A549 (cell line): ENCODE measurements around the gene TNIK. TPM values are rescaled to one million over a fixed set of nuclear protein-coding genes. Genes with fewer than 3 reads are reported as not detected.

Experiments
- ATAC-seq, 2 experiments: fragments of 200-7000 bp in 1 of 2; fragments of >200 bp in 1 of 2; cut with Nextera tagmentation in 1 of 2; cut with Tn5 transposase in 1 of 2; 3 replicates each; pipeline versions ENCODE4 v1.8.0 to v1.9.1; 2018 to 2020; ENCODE audit warnings: mild to moderate bottlenecking in 1 of 2, moderate library complexity in 1 of 2
- CTCF ChIA-PET: fragments of 300-600 bp; sonication (Branson Sonifier 250); formaldehyde crosslinking; extraction: SDS; loops from one replicate; lab custom pipeline; 2021; ENCODE audit warnings: antibody characterized with exemption, inconsistent platforms; lab: Yijun Ruan, JAX
- POLR2A ChIA-PET: fragments of 350-600 bp; formaldehyde crosslinking; extraction: SDS; loops from one replicate; lab custom pipeline; 2021; ENCODE audit warnings: antibody characterized with exemption, inconsistent platforms; lab: Yijun Ruan, JAX
- DNase-seq, 2 experiments: peaks; one replicate each; pipeline versions ENCODE4 v3.0.0 to v3.0.0-alpha.2; 2011 to 2016; ENCODE audit warnings: low read depth in 1 of 2, low spot score in 1 of 2
- FAIRE-seq: peaks from 2 replicates; lab custom pipeline; 2011; peaks lifted over from hg19 to GRCh38; lab: Jason Lieb, UNC
- H3K27ac ChIP-seq, 2 experiments: fragments of >200 bp; sonication (Bioruptor Twin); formaldehyde crosslinking; 3 replicates each; pipeline ENCODE4 v1.5.1; 2016 to 2017
- H3K4me1 ChIP-seq: fragments of >200 bp; sonication (Bioruptor Twin); formaldehyde crosslinking; 3 replicates; pipeline ENCODE4 v1.6.1; 2016
- H3K4me2 ChIP-seq: fragments of >200 bp; sonication (Bioruptor Twin); formaldehyde crosslinking; 3 replicates; pipeline ENCODE4 v1.6.1; 2016
- H3K4me3 ChIP-seq: fragments of >200 bp; sonication (Bioruptor Twin); formaldehyde crosslinking; 3 replicates; pipeline ENCODE4 v1.5.1; 2016
- H3K9me3 ChIP-seq: fragments of >200 bp; sonication (Bioruptor Twin); formaldehyde crosslinking; 3 replicates; pipeline ENCODE4 v1.6.1; 2016
- CBX2 ChIP-seq: fragments of 200-600 bp; sonication (generic); IDR thresholded peaks from 2 replicates; pipeline ENCODE4 v1.6.1; 2016; ENCODE audit warnings: low read depth, mild to moderate bottlenecking, borderline replicate concordance
- CBX8 ChIP-seq: fragments of 200-600 bp; sonication (generic); IDR thresholded peaks from 2 replicates; pipeline ENCODE4 v1.6.1; 2016
- CEBPB ChIP-seq, 2 experiments: fragments of >200 bp in 1 of 2; sonication (Bioruptor Twin) in 1 of 2; formaldehyde crosslinking in 1 of 2; IDR thresholded peaks; 2 replicates each; pipeline ENCODE4 v1.6.1; 2012 to 2016
- CHD4 ChIP-seq: fragments of 200-600 bp; sonication (generic); IDR thresholded peaks from 2 replicates; pipeline ENCODE4 v1.6.1; 2016; ENCODE audit warnings: antibody characterized with exemption, mild to moderate bottlenecking, borderline replicate concordance
- CTCF ChIP-seq: fragments of >200 bp; sonication (Bioruptor Twin); formaldehyde crosslinking; IDR thresholded peaks from 3 replicates; pipeline ENCODE4 v1.5.1; 2016
- EHF ChIP-seq: fragments of 250-450 bp; sonication (Bioruptor Pico); IDR thresholded peaks from 2 replicates; pipeline ENCODE4 v1.5.0; 2020; ENCODE audit warnings: mild to moderate bottlenecking
- ELK1 ChIP-seq: fragments of 150-350 bp; IDR thresholded peaks from 2 replicates; pipeline ENCODE4 v1.6.1; 2014; ENCODE audit warnings: low read depth, mild to moderate bottlenecking, low read length
- FOXS1 ChIP-seq: fragments of 250-450 bp; sonication (Bioruptor Pico); IDR thresholded peaks from 2 replicates; pipeline ENCODE4 v1.5.0; 2020; ENCODE audit warnings: mild to moderate bottlenecking, moderate library complexity
- GATA3 ChIP-seq: IDR thresholded peaks from 2 replicates; pipeline ENCODE4 v1.6.1; 2012; ENCODE audit warnings: borderline replicate concordance
- HOXA7 ChIP-seq: fragments of 250-450 bp; sonication (Bioruptor Pico); IDR thresholded peaks from 2 replicates; pipeline ENCODE4 v1.5.0; 2020; ENCODE audit warnings: mild to moderate bottlenecking, moderate library complexity
- JUN ChIP-seq, 2 experiments: fragments of >200 bp; sonication (Bioruptor Twin); formaldehyde crosslinking; IDR thresholded peaks; 2 replicates in 1 of 2; 3 replicates in 1 of 2; pipeline ENCODE4 v1.6.1; 2016 to 2017
- KDM5A ChIP-seq: fragments of 200-600 bp; sonication (generic); IDR thresholded peaks from 2 replicates; pipeline ENCODE4 v1.6.1; 2016; ENCODE audit warnings: antibody characterized with exemption, mild to moderate bottlenecking
- NFE2L2 ChIP-seq: fragments of 150-350 bp; conservative IDR thresholded peaks from 2 replicates; pipeline ENCODE4 v1.6.1; 2014; ENCODE audit warnings: low read length
- RAD21 ChIP-seq, 2 experiments: fragments of >200 bp in 1 of 2; sonication (Bioruptor Twin) in 1 of 2; formaldehyde crosslinking in 1 of 2; IDR thresholded peaks in 1 of 2; conservative IDR thresholded peaks in 1 of 2; 2 replicates in 1 of 2; 3 replicates in 1 of 2; pipeline ENCODE4 v1.6.1; 2012 to 2018; ENCODE audit warnings: inconsistent platforms in 1 of 2
- RCOR1 ChIP-seq: fragments of 150-350 bp; IDR thresholded peaks from 2 replicates; pipeline ENCODE4 v1.6.1; 2014; ENCODE audit warnings: antibody characterized with exemption, low read length, low read depth
- REST ChIP-seq: fragments of 200-600 bp; sonication (generic); IDR thresholded peaks from 2 replicates; pipeline ENCODE4 v1.6.1; 2016; ENCODE audit warnings: antibody characterized with exemption, mild to moderate bottlenecking, moderate library complexity
- TP53 ChIP-seq: fragments of 250-450 bp; sonication (Bioruptor Pico); IDR thresholded peaks from 2 replicates; pipeline ENCODE4 v1.5.0; 2021; ENCODE audit warnings: mild to moderate bottlenecking, moderate library complexity
- USF2 ChIP-seq: fragments of 450-650 bp; IDR thresholded peaks from 2 replicates; pipeline ENCODE4 v1.6.1; 2014; ENCODE audit warnings: antibody characterized with exemption
- ZFP36 ChIP-seq: fragments of 450-650 bp; IDR thresholded peaks from 2 replicates; pipeline ENCODE4 v1.6.1; 2014; ENCODE audit warnings: borderline replicate concordance; ENCODE audit not compliant: partially characterized antibody
- WGBS: methylation state at CpG from one replicate; pipeline ENCODE4 v1.1.6; 2017; ENCODE audit errors: missing lambda C conversion rate; 5-methylcytosine and 5-hydroxymethylcytosine counted together
- polyA plus RNA-seq, 4 experiments: library from polyadenylated mRNA; depleted of rRNA in 3 of 4; stranded (reverse); fragments of >200 nt; fragmentation: RNase III in 1 of 4; extraction: RNeasy Plus Mini Kit Qiagen cat#74134 plus additional on column Dnase treatment in 1 of 4; gene quantifications; 2 replicates in 3 of 4; 3 replicates in 1 of 4; pipeline ENCODE4 v1.2.3, GENCODE V29; 2011 to 2017

The TNIK gene
- polyA plus RNA-seq, 2 of the 4 experiments (the other 2 are of a cell fraction) = 1.6 to 1.8 TPM

GRCh38 chr3:171347301-171348039 is 112.7 kb downstream of the TNIK start (continued):
- TF ChIP-seq ELK1 = no peak
- TF ChIP-seq CHD4 = no peak
- no peak for TF ChIP-seq FOXS1
- TF ChIP-seq KDM5A = no peak
- no peak for TF ChIP-seq HOXA7 (CRISPR knock-in tag)
- no peak for TF ChIP-seq CBX8

GRCh38 chr3:171346582-171347300 is 113.5 kb downstream of the TNIK start:
- Histone ChIP-seq H3K27ac (no peak overlapping the region), H3K9me3 (no peaks in the 10 kb centered on the region)
- FAIRE-seq = no peak
- TF ChIP-seq CTCF = no peak
- TF ChIP-seq ZFP36 = no peak
- TF ChIP-seq REST = no peak
- TF ChIP-seq GATA3 = no peak
- no peak for TF ChIP-seq TP53 (CRISPR knock-in tag)
- TF ChIP-seq USF2 = no peak
- no peak for TF ChIP-seq CEBPB (IDR thresholded peaks at IDR 0.05)
- TF ChIP-seq EHF = no peak
- no peak for TF ChIP-seq JUN (IDR thresholded peaks at IDR 0.05)
- no peak for TF ChIP-seq RCOR1
- no peak for TF ChIP-seq CBX2
- no peak for TF ChIP-seq RAD21 (conservative IDR thresholded peaks at IDR 0.05 in 1 of 2, IDR thresholded peaks at IDR 0.05 in 1 of 2)
- no peak for TF ChIP-seq NFE2L2
- TF ChIP-seq, all 56 proteins: peak for 0
- H3K4me1 ChIP-seq = no peaks in the 10 kb centered on the region
- ChIA-PET POLR2A (no interaction called here), CTCF (interaction anchor here (0.7 to 0.9 kb wide), 2 partner anchors 114 to 1357 kb away, joined by 3 to 8 read pairs; no protein-coding TSS in a partner anchor)
- no peak for DNase-seq
- 79% methylated on average over 3 of the region's 3 CpGs for WGBS
- H3K4me3 ChIP-seq = no peak overlapping the region
- H3K4me2 ChIP-seq = no peak overlapping the region
- ATAC-seq = no peak
